A549 (cell line): ENCODE measurements around the gene CCNYL1. TPM values are rescaled to one million over a fixed set of nuclear protein-coding genes. Genes with fewer than 3 reads are reported as not detected.

Source experiments
- ATAC-seq, 2 experiments: fragments of 200-7000 bp in 1 of 2; fragments of >200 bp in 1 of 2; cut with Nextera tagmentation in 1 of 2; cut with Tn5 transposase in 1 of 2; 3 replicates each; pipeline versions ENCODE4 v1.8.0 to v1.9.1; 2018 to 2020; ENCODE audit warnings: mild to moderate bottlenecking in 1 of 2, moderate library complexity in 1 of 2
- CTCF ChIA-PET: fragments of 300-600 bp; sonication (Branson Sonifier 250); formaldehyde crosslinking; extraction: SDS; loops from one replicate; lab custom pipeline; 2021; ENCODE audit warnings: antibody characterized with exemption, inconsistent platforms; lab: Yijun Ruan, JAX
- POLR2A ChIA-PET: fragments of 350-600 bp; formaldehyde crosslinking; extraction: SDS; loops from one replicate; lab custom pipeline; 2021; ENCODE audit warnings: antibody characterized with exemption, inconsistent platforms; lab: Yijun Ruan, JAX
- DNase-seq, 2 experiments: peaks; one replicate each; pipeline versions ENCODE4 v3.0.0 to v3.0.0-alpha.2; 2011 to 2016; ENCODE audit warnings: low read depth in 1 of 2, low spot score in 1 of 2
- FAIRE-seq: peaks from 2 replicates; lab custom pipeline; 2011; peaks lifted over from hg19 to GRCh38; lab: Jason Lieb, UNC
- H3K27ac ChIP-seq, 2 experiments: fragments of >200 bp; sonication (Bioruptor Twin); formaldehyde crosslinking; 3 replicates each; pipeline ENCODE4 v1.5.1; 2016 to 2017
- H3K4me1 ChIP-seq: fragments of >200 bp; sonication (Bioruptor Twin); formaldehyde crosslinking; 3 replicates; pipeline ENCODE4 v1.6.1; 2016
- H3K4me2 ChIP-seq: fragments of >200 bp; sonication (Bioruptor Twin); formaldehyde crosslinking; 3 replicates; pipeline ENCODE4 v1.6.1; 2016
- H3K4me3 ChIP-seq: fragments of >200 bp; sonication (Bioruptor Twin); formaldehyde crosslinking; 3 replicates; pipeline ENCODE4 v1.5.1; 2016
- H3K9me3 ChIP-seq: fragments of >200 bp; sonication (Bioruptor Twin); formaldehyde crosslinking; 3 replicates; pipeline ENCODE4 v1.6.1; 2016
- CEBPB ChIP-seq, 2 experiments: fragments of >200 bp in 1 of 2; sonication (Bioruptor Twin) in 1 of 2; formaldehyde crosslinking in 1 of 2; IDR thresholded peaks; 2 replicates each; pipeline ENCODE4 v1.6.1; 2012 to 2016
- EHF ChIP-seq: fragments of 250-450 bp; sonication (Bioruptor Pico); IDR thresholded peaks from 2 replicates; pipeline ENCODE4 v1.5.0; 2020; ENCODE audit warnings: mild to moderate bottlenecking
- EHMT2 ChIP-seq: fragments of 200-600 bp; sonication (generic); IDR thresholded peaks from 2 replicates; pipeline ENCODE4 v1.6.1; 2016; ENCODE audit warnings: antibody characterized with exemption, low read depth, mild to moderate bottlenecking, moderate library complexity
- EP300 ChIP-seq, 2 experiments: fragments of >200 bp; sonication (Bioruptor Twin); formaldehyde crosslinking; IDR thresholded peaks; 2 replicates in 1 of 2; 3 replicates in 1 of 2; pipeline ENCODE4 v1.6.1; 2016 to 2017
- ESRRA ChIP-seq: fragments of 150-350 bp; IDR thresholded peaks from 2 replicates; pipeline ENCODE4 v1.6.1; 2014; ENCODE audit warnings: mild to moderate bottlenecking, low read length, borderline replicate concordance
- FOSL2 ChIP-seq, 2 experiments: fragments of 450-650 bp in 1 of 2; fragments of >200 bp in 1 of 2; sonication (Bioruptor Twin) in 1 of 2; formaldehyde crosslinking; IDR thresholded peaks; 2 replicates each; pipeline versions ENCODE4 v1.5.0 to v1.6.1; 2016 to 2020; ENCODE audit warnings: mild to moderate bottlenecking in 1 of 2, moderate library complexity in 1 of 2
- HOXA7 ChIP-seq: fragments of 250-450 bp; sonication (Bioruptor Pico); IDR thresholded peaks from 2 replicates; pipeline ENCODE4 v1.5.0; 2020; ENCODE audit warnings: mild to moderate bottlenecking, moderate library complexity
- HOXB5 ChIP-seq: fragments of 250-450 bp; sonication (Bioruptor Pico); IDR thresholded peaks from 2 replicates; pipeline ENCODE4 v1.5.0; 2020; ENCODE audit warnings: mild to moderate bottlenecking, moderate library complexity
- JUNB ChIP-seq: fragments of >200 bp; sonication (Bioruptor Twin); formaldehyde crosslinking; IDR thresholded peaks from 2 replicates; pipeline ENCODE4 v1.6.1; 2016
- KDM1A ChIP-seq: fragments of 200-600 bp; sonication (generic); IDR thresholded peaks from 2 replicates; pipeline ENCODE4 v1.6.1; 2016; ENCODE audit warnings: low read depth, mild to moderate bottlenecking
- KDM5A ChIP-seq: fragments of 200-600 bp; sonication (generic); IDR thresholded peaks from 2 replicates; pipeline ENCODE4 v1.6.1; 2016; ENCODE audit warnings: antibody characterized with exemption, mild to moderate bottlenecking
- MAZ ChIP-seq: fragments of 150-350 bp; IDR thresholded peaks from 2 replicates; pipeline ENCODE4 v1.6.1; 2014; ENCODE audit warnings: antibody characterized with exemption, low read depth, low read length, borderline replicate concordance
- MYC ChIP-seq: IDR thresholded peaks from 2 replicates; pipeline ENCODE4 v1.6.1; 2012; ENCODE audit warnings: mild to moderate bottlenecking, inconsistent platforms, low read length, improper control_type of control experiment, borderline replicate concordance
- NFE2L2 ChIP-seq: fragments of 150-350 bp; conservative IDR thresholded peaks from 2 replicates; pipeline ENCODE4 v1.6.1; 2014; ENCODE audit warnings: low read length
- NPAS2 ChIP-seq: fragments of 250-450 bp; sonication (Bioruptor Pico); IDR thresholded peaks from 2 replicates; pipeline ENCODE4 v1.8.0; 2022; ENCODE audit warnings: mild to moderate bottlenecking, moderate library complexity, borderline replicate concordance
- NR3C1 ChIP-seq: fragments of >200 bp; sonication (Bioruptor Twin); formaldehyde crosslinking; IDR thresholded peaks from 3 replicates; pipeline ENCODE4 v1.6.1; 2017
- RAD21 ChIP-seq, 2 experiments: fragments of >200 bp in 1 of 2; sonication (Bioruptor Twin) in 1 of 2; formaldehyde crosslinking in 1 of 2; IDR thresholded peaks in 1 of 2; conservative IDR thresholded peaks in 1 of 2; 2 replicates in 1 of 2; 3 replicates in 1 of 2; pipeline ENCODE4 v1.6.1; 2012 to 2018; ENCODE audit warnings: inconsistent platforms in 1 of 2
- RARB ChIP-seq: fragments of 250-450 bp; sonication (Bioruptor Pico); IDR thresholded peaks from 2 replicates; pipeline ENCODE4 v1.8.0; 2021; ENCODE audit warnings: mild to moderate bottlenecking, moderate library complexity
- RCOR1 ChIP-seq: fragments of 150-350 bp; IDR thresholded peaks from 2 replicates; pipeline ENCODE4 v1.6.1; 2014; ENCODE audit warnings: antibody characterized with exemption, low read length, low read depth
- RNF2 ChIP-seq: fragments of 200-600 bp; sonication (generic); IDR thresholded peaks from 2 replicates; pipeline ENCODE4 v1.6.1; 2016; ENCODE audit warnings: low read depth, mild to moderate bottlenecking, antibody characterized with exemption, moderate library complexity, borderline replicate concordance
- SMC3 ChIP-seq: fragments of >200 bp; sonication (Bioruptor Twin); formaldehyde crosslinking; IDR thresholded peaks from 3 replicates; pipeline ENCODE4 v1.6.1; 2018; ENCODE audit warnings: inconsistent platforms
- TFCP2L1 ChIP-seq: fragments of 250-450 bp; sonication (Bioruptor Pico); IDR thresholded peaks from 2 replicates; pipeline ENCODE4 v1.5.0; 2021; ENCODE audit warnings: mild to moderate bottlenecking
- WGBS: methylation state at CpG from one replicate; pipeline ENCODE4 v1.1.6; 2017; ENCODE audit errors: missing lambda C conversion rate; 5-methylcytosine and 5-hydroxymethylcytosine counted together
- polyA plus RNA-seq, 4 experiments: library from polyadenylated mRNA; depleted of rRNA in 3 of 4; stranded (reverse); fragments of >200 nt; fragmentation: RNase III in 1 of 4; extraction: RNeasy Plus Mini Kit Qiagen cat#74134 plus additional on column Dnase treatment in 1 of 4; gene quantifications; 2 replicates in 3 of 4; 3 replicates in 1 of 4; pipeline ENCODE4 v1.2.3, GENCODE V29; 2011 to 2017
- TF ChIP-seq, protein P1 (sequence below): fragments of 450-650 bp; IDR thresholded peaks from 2 replicates; pipeline ENCODE4 v1.6.1; 2014; ENCODE audit warnings: antibody characterized with exemption
- TF ChIP-seq, protein P2 (sequence below): fragments of 150-350 bp; IDR thresholded peaks from 2 replicates; pipeline ENCODE4 v1.6.1; 2014; ENCODE audit warnings: low read depth, mild to moderate bottlenecking, low read length
- TF ChIP-seq, protein P3 (sequence below): fragments of >200 bp; sonication (Bioruptor Twin); formaldehyde crosslinking; IDR thresholded peaks from 2 replicates; pipeline ENCODE4 v1.6.1; 2016
- TF ChIP-seq, protein P4 (sequence below): fragments of 250-450 bp; sonication (Bioruptor Pico); IDR thresholded peaks from 2 replicates; pipeline ENCODE4 v1.5.0; 2020; ENCODE audit warnings: low read depth, mild to moderate bottlenecking, moderate library complexity

Gene CCNYL1
- polyA plus RNA-seq, 2 of the 4 experiments (the other 2 are of a cell fraction), result 16.9 to 31.6 TPM

DNA sequence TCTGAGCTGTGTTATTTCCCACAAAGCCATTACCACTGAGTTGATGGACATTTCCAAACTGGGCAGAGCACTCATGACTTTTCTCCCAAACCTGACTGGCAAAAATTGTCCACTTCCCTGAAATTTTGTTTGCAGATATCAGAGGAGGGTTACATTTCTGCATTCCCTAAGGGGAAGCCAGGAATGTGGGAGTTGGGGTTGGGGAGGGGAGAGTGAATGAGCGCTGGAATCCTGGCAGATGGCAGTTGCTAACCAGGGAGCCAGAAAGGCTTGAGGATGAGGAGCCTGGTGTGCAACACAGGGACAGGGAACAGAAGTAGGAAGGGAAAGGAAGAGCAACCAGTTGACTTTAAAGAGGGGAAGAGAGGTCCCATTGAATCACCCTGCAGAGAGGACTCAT, 14.0 kb upstream of the CCNYL1 start:
- TF ChIP-seq JUNB (no peak), EHF (no peak), EP300 (IDR thresholded peaks at IDR 0.05) (no peak)
- Histone ChIP-seq H3K9me3 (no peaks in the 10 kb centered on the region), H3K27ac (no peak overlapping the region), H3K4me2 (no peak overlapping the region), H3K4me1 (peaks cover 20% of the 10 kb centered on the region), H3K4me3 (no peak overlapping the region)
- WGBS, result 88% methylated on average over 1 of the region's 1 CpG
- FAIRE-seq, result no peak
- DNase-seq, result no peak
- ATAC-seq, result no peak
- POLR2A ChIA-PET, result no interaction called here
- CTCF ChIA-PET, result interaction anchor here (0.7 to 2.1 kb wide), 4 partner anchors 8 to 72 kb away, joined by 3 to 7 read pairs (median 4); partner anchors contain the start of gene METTL21A

DNA sequence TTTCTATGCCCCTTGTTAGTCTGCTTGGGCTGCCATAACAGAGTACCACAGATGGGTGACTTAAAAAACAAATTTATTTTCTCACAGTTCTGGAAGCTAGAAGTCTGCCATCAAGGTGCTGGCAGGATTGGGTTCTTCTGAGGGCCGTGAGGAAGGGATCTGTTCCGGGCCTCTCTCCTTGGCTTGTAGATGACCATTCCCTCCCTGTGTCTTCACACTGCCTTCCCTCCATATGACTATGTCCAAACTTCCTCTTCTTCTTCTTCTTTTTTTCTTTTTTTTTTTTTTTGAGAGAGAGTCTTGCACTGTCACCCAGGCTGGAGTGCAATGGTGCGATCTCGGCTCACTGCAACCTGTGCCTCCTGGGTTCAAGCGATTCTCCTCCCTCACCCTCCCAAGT, 13.1 kb upstream of the CCNYL1 start:
- no peak for TF ChIP-seq RCOR1
- TF ChIP-seq SMC3, result no peak
- TF ChIP-seq, protein P1, sequence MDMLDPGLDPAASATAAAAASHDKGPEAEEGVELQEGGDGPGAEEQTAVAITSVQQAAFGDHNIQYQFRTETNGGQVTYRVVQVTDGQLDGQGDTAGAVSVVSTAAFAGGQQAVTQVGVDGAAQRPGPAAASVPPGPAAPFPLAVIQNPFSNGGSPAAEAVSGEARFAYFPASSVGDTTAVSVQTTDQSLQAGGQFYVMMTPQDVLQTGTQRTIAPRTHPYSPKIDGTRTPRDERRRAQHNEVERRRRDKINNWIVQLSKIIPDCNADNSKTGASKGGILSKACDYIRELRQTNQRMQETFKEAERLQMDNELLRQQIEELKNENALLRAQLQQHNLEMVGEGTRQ, result no peak
- TF ChIP-seq NFE2L2, result no peak
- TF ChIP-seq KDM5A, result no peak
- TF ChIP-seq TFCP2L1, result no peak
- TF ChIP-seq, protein P2, sequence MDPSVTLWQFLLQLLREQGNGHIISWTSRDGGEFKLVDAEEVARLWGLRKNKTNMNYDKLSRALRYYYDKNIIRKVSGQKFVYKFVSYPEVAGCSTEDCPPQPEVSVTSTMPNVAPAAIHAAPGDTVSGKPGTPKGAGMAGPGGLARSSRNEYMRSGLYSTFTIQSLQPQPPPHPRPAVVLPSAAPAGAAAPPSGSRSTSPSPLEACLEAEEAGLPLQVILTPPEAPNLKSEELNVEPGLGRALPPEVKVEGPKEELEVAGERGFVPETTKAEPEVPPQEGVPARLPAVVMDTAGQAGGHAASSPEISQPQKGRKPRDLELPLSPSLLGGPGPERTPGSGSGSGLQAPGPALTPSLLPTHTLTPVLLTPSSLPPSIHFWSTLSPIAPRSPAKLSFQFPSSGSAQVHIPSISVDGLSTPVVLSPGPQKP, result no peak
- TF ChIP-seq MAZ, result no peak
- TF ChIP-seq, protein P3, sequence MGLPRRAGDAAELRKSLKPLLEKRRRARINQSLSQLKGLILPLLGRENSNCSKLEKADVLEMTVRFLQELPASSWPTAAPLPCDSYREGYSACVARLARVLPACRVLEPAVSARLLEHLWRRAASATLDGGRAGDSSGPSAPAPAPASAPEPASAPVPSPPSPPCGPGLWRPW, result no peak
- TF ChIP-seq HOXA7 (CRISPR knock-in tag), result no peak
- WGBS, result 81% methylated on average over 5 of the region's 5 CpGs
- H3K4me1 ChIP-seq, result peaks cover 20% of the 10 kb centered on the region
- FAIRE-seq (no peak), ATAC-seq (no peak), DNase-seq (no peak)
- no peaks in the 10 kb centered on the region for H3K9me3 ChIP-seq
- ChIA-PET POLR2A (no interaction called here), CTCF (interaction anchor here (1.0 kb wide), 1 partner anchor 22 kb away, joined by 3 read pairs; no protein-coding TSS in a partner anchor)
- H3K4me3 ChIP-seq, result no peak overlapping the region
- no peak overlapping the region for H3K27ac ChIP-seq
- no peak overlapping the region for H3K4me2 ChIP-seq

DNA sequence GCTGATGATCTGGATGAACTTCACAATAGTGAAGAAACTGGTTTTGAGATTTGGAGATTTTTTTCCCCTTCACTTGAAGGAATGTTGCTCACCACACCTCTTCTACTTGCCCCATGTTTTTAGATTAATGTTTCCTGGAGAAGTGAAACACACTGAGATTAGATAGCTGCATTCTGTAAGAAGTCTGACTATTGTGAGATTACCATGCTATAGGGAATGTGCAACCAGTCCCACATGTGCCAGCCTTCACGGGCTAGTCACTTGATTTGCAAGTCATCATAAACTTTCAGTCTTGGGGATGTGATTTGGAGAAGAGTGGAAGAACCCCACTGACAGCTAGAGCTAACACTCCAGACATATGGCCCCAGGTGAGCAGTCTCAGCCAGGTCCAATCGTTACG, 7.4 kb upstream of the CCNYL1 start:
- CTCF ChIA-PET, result interaction anchor here (1.0 to 5.9 kb wide), 5 partner anchors 8 to 77 kb away, joined by 4 to 49 read pairs (median 5); partner anchors contain the start of gene METTL21A
- H3K4me1 ChIP-seq, result peaks cover 13% of the 10 kb centered on the region
- no peak overlapping the region for H3K4me3 ChIP-seq
- no peaks in the 10 kb centered on the region for H3K9me3 ChIP-seq
- 94% methylated on average over 3 of the region's 3 CpGs for WGBS
- POLR2A ChIA-PET, result no interaction called here
- 0 out of 6 replicates have a peak overlapping the region, but pooled peaks of 1 of the 2 experiments have one; percentile 10 for H3K27ac ChIP-seq
- TF ChIP-seq SMC3, result no peak
- TF ChIP-seq NFE2L2, result 0 out of 2 replicates have a peak, but pooled peaks have one; percentile 18
- FAIRE-seq (no peak), DNase-seq (no peak), ATAC-seq (peak in 1 of 2 experiments; percentile 14; a peak in 2 of 6 replicates)
- no peak overlapping the region for H3K4me2 ChIP-seq

DNA sequence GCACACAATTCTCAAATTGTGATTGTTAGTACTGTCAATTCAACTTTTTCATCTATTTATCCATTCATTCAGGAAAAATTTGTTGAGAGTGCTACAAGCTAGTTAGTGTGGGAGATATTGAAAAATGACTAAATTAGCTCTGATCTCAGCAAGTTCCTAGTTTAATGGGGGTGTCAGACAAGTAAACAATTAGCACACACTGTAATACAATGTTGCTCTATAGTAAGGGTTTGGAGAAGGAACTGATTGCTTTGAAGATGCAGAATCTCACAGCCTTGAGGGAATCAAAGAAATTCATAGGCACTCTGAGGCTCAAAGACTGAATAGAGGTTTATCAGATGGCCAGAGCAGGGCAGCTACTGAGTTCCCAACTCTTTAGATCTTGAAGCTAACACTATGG, 6.8 kb upstream of the CCNYL1 start:
- H3K4me1 ChIP-seq, result peaks cover 13% of the 10 kb centered on the region
- CTCF ChIA-PET, result interaction anchor here (0.6 to 5.9 kb wide), 7 partner anchors 9 to 78 kb away, joined by 3 to 49 read pairs (median 4); partner anchors contain the start of gene METTL21A
- POLR2A ChIA-PET, result interaction anchor here (0.6 kb wide), 1 partner anchor 1044 kb away, joined by 3 read pairs; no protein-coding TSS in a partner anchor
- no peaks in the 10 kb centered on the region for H3K9me3 ChIP-seq
- DNase-seq, result no peak
- no peak overlapping the region for H3K4me2 ChIP-seq
- no peak for ATAC-seq
- no peak overlapping the region for H3K27ac ChIP-seq
- FAIRE-seq, result no peak
- H3K4me3 ChIP-seq, result no peak overlapping the region
- no peak for TF ChIP-seq JUNB
- no peak for TF ChIP-seq RARB (CRISPR knock-in tag)
- TF ChIP-seq FOSL2 (IDR thresholded peaks at IDR 0.05), result no peak
- TF ChIP-seq FOSL2 (CRISPR knock-in tag; IDR thresholded peaks at IDR 0.05), result no peak
- no peak for TF ChIP-seq HOXA7 (CRISPR knock-in tag)
- no peak for TF ChIP-seq CEBPB (IDR thresholded peaks at IDR 0.05)
- no peak for TF ChIP-seq MAZ
- TF ChIP-seq MYC, result no peak
- no peak for TF ChIP-seq RNF2
- TF ChIP-seq KDM5A, result no peak
- no peak for TF ChIP-seq ESRRA
- TF ChIP-seq RAD21 (conservative IDR thresholded peaks at IDR 0.05 in 1 of 2, IDR thresholded peaks at IDR 0.05 in 1 of 2), result no peak
- no peak for TF ChIP-seq EHMT2
- TF ChIP-seq KDM1A, result no peak
- TF ChIP-seq, protein P4, sequence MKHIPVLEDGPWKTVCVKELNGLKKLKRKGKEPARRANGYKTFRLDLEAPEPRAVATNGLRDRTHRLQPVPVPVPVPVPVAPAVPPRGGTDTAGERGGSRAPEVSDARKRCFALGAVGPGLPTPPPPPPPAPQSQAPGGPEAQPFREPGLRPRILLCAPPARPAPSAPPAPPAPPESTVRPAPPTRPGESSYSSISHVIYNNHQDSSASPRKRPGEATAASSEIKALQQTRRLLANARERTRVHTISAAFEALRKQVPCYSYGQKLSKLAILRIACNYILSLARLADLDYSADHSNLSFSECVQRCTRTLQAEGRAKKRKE (CRISPR knock-in tag), result no peak
- TF ChIP-seq HOXB5 (CRISPR knock-in tag), result no peak
- TF ChIP-seq NPAS2 (CRISPR knock-in tag), result no peak
- TF ChIP-seq, protein P3, result no peak
- no peak for TF ChIP-seq NR3C1
